NCI-H345 treated with DMSO at 0.1 percent for 48 hours (cell line): ENCODE results near the gene IGSF9B.

Experiments
- DNase-seq: peaks from one replicate; lab custom pipeline; 2025; ENCODE audit not compliant: unreplicated experiment; lab: John Stamatoyannopoulos, UW

IGSF9B gene

GRCh38 chr11:133921026-133921425, 35.7 kb downstream of the IGSF9B start:
- no peak for DNase-seq

DNA sequence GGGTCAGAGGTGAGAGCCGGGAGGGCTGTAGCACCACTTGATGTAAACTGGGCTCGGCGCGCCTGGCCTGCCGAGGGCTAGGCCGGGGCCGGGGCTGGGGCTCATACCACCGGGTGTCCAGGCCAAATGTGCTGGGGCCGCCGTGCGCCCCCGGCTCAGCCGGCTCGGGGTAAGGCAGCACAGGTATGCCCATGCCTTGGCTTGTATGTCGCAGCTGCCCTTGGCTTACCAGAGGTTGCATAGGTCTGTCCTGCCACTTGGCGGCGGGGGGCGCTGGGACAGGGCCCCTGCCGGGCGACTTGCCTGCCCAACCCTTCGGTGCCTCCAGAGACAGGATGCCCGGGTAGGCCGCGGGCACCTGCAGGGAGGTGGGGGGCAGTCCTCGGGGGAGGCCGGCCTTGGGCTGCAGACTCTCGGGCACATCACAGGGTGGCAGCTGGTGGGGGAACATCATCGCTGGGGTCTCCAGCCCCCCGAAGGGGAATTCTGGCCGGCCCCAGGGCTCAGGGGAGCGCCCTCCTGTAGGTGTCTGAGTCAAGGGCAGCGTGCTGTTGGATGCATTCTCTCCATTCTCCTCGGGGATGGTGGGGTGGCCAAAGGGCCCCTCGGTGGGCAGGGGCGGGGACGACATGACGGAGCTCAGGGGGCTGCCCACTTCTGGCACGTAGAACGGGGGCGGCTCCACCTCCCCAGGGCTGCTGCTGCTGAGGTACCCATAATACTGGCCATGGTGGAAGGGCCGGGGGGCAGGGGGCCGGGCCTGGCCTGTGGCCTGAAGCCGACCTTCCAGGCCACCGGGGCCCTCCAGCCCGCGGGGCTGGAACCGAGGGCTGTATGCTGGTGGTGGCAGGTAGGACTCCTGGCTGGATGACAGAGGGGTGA, 36.4 kb downstream of the IGSF9B start:
- DNase-seq = no peak

GRCh38 chr11:133919330-133920108, 37.2 kb downstream of the IGSF9B start:
- no peak for DNase-seq

DNA sequence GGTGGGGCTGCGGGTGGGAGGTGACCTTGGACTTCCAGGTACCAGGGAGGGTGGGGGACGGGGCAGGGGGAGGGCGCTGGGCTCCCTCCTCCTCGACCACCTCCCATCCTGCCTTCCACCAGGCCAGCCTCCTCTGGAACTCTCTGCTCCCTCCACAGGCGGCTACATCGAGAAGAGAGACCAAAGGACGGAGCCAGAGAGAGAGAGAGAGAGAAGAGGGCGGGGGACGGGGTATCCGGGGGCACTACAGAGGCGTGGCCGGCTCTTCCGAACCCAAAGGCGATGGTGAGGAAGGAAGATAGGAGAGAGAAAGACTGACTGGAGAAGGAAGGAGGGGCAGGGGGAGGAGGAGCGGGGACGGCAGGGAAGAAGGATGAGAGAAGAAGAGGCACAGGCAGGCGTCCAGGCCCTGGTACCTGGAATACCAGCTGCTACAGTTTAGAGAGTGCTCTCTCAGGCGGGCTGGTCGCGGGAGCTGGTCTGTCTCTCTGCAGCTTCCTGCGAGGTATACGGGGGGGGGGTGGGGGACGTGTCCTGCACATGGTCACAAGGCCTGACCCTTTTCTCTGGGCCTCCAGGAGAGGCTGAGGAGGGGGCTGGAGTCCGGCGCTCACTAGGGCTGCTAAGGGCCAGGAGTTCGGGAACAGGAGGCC, 38.0 kb downstream of the IGSF9B start:
- DNase-seq = no peak

DNA sequence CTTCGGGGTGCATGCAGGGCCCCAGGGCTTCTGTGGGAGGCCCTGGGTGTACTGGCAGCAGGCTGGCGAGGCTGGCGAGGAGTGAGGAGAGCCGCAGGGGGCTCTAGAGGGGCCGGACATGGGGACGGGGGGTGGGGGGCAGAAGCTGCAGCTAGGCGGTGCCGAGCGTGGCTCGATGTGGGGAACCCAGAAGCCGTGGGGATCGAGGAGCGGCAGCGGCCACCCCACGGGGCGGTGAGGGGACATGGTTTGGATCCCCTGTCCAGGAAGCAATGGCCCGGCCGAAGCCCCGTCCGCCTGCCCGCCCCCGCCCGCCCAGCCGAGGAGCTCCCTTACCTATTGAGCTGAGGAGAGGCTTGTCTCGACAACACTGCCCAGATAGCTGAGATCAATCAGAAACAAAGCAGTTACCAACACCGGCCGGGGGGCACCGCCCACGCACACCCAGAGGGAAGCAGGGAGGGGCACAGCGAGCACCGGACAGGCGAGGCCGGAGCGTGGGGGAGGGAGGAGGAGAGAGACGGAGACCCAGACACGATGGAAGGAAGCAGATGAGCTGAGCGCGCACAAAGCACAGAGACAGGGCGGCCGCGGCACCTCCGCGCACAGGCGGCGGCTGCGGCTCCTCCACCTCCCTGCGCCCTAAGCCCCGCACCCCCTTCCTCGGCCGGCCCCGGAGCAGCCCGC, 38.7 kb downstream of the IGSF9B start:
- no peak for DNase-seq

- no peak for DNase-seq
Measured at GRCh38 chr11:133916784-133917440, 39.9 kb downstream of the IGSF9B start.

DNA sequence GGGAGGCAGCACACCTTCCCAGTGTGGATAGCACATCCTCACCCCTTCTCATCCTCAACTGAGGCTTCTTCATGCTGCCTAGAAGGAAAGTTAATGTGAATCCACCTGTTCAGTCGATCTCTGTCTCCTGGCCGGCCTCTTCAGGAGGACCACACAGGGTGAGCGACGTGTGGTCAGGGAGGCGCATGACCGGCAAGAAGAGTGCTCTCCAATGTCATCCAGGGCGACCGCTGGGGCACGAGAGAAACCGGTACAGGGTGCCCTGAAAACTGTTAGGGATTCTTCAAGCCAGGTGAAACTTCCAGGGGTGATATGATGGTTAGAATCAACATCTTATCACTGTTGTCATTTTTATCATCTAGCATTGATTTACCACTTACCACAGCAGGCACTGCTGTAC, 43.0 kb downstream of the IGSF9B start:
- no peak for DNase-seq

- DNase-seq = no peak
Measured at GRCh38 chr11:133911171-133911570, 45.6 kb downstream of the IGSF9B start.

GRCh38 chr11:133910101-133910500, 46.7 kb downstream of the IGSF9B start:
- DNase-seq = no peak

GRCh38 chr11:133908827-133909226, 47.9 kb downstream of the IGSF9B start:
- no peak for DNase-seq

DNA sequence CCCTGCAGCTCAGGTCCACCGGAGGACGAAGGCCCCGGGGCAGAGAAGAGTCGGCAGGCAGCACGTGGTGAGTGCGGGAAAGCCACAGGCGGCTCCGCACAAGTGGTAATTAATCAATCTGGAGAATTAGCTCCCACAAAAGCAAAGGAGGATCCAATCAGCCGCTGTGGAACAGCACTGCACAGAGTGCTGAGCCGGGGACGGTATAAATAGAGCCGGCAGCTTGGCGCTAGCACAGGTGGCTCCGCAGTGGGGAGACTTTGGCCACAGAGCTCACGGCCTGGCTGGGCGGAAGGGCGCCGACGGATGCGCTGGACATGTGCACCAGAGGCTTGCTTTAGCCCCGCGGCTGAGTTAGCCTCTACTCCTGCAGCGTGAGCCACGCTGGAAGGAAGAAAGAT, 48.9 kb downstream of the IGSF9B start:
- no peak for DNase-seq

GRCh38 chr11:133907216-133907615, 49.6 kb downstream of the IGSF9B start:
- no peak for DNase-seq

DNA sequence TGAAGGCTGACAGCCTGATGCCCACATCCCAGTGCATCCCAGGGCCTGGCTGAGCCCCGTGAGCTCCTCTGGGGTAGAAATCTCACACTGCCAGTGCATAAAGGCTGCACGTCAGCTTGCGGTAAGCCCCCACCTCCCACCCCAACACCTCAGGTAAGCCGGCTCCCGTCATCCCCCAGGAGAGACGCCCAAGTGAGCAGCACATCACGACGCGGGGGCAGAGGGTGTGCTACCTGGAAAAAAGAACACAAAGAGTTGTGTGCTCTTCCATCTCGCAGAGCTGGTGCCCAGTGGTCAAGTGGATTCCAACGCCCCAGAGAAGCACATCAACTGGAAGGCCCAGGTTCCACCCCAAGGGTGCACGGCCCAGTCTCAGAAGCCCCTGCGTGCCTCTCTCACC, 50.0 kb downstream of the IGSF9B start:
- DNase-seq = no peak

- DNase-seq = no peak
Measured at GRCh38 chr11:133906241-133906640, 50.5 kb downstream of the IGSF9B start.

DNA sequence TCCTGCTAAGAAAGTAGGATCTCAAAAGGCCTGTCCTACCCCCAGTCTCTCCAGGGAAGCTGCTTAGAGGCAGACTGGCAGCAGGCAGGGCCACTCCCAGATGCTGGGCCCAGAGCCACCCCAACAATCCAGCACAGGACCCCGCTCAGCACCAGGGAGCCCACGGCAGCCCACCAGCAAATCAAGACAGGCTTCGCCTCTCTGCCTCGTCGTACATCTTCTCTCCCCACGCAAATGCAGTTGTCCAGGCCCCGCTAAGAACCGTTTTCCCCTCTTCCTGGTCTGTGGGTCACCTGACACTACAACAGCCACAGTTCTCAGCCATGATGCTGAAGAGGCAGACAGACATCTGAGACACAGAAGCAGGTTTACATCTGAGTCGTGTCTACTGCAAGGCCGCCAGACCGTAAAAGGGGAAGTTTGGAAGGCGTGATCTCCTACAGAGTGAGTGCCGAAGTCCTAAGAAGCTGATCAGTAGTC, 51.1 kb downstream of the IGSF9B start:
- no peak for DNase-seq

- no peak for DNase-seq
Measured at GRCh38 chr11:133904818-133905515, 51.8 kb downstream of the IGSF9B start.

- no peak for DNase-seq
Measured at GRCh38 chr11:133903875-133904817, 52.6 kb downstream of the IGSF9B start.

- DNase-seq = no peak
Measured at GRCh38 chr11:133903056-133903455, 53.7 kb downstream of the IGSF9B start.

DNA sequence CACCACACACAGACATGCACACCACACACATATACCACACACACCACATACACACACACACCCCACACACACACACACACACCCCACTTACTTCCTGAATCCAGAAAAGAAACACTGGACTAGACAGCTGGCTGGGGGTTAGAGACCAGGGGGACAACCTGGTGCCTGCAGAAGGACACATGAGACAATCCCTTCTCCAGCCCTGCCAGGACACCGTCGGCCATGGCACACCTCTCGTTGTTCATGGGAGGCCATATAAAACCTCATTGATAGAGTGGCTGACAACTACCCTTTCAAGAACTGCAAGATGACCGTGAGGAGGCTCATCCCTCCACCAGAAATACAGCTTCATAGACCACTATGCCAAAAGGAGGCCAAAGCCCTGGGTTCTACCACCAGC, 54.3 kb downstream of the IGSF9B start:
- DNase-seq = no peak
